ENCODE results near the gene LIFR. TPM values are rescaled to one million over a fixed set of nuclear protein-coding genes. Genes with fewer than 3 reads are reported as not detected.

The LIFR gene
- polyA plus RNA-seq, 3 donors from 2014 or later: not detected

DNA sequence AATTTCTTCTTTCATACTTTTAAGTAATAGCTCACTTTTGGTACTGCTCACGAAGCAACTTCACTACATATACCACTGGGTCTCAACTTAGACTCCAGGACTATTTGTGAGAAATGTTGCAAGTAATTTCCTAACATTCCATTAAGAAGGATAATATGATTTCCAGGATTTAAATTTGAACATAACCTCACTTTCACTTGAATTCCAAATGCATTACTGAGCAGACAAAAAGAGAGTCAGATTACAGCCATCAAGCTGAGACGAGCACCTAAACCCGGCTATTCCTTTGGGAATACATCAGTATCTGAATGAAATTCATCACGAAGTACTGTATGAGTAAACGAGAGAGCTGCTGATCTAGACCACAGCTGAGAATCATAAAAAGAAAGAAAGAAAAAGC lies 47.3 kb downstream of the LIFR start:
- Mint-ChIP-seq H3K27me3 (ENCODE audit: low read depth in 3 of 3) (peaks cover 2 to 16% (median 3%) of the 10 kb centered on the region in 3 donors), H3K4me1 (no peaks in the 10 kb centered on the region), H3K27ac (no peak overlapping the region), H3K4me3 (no peak overlapping the region), H3K36me3 (no peaks in the 10 kb centered on the region), H3K9me3 (peaks cover 0 to 2% (median 0%) of the 10 kb centered on the region in 6 donors)
- no peak for DNase-seq

- peaks cover 0 to 13% (median 3%) of the 10 kb centered on the region in 3 donors for H3K27me3 Mint-ChIP-seq (ENCODE audit: low read depth in 3 of 3)
- no peak for DNase-seq
- no peak overlapping the region for H3K4me3 Mint-ChIP-seq
- peaks cover 0 to 2% (median 0%) of the 10 kb centered on the region in 6 donors for H3K9me3 Mint-ChIP-seq
- H3K27ac Mint-ChIP-seq: no peak overlapping the region
- H3K4me1 Mint-ChIP-seq: no peaks in the 10 kb centered on the region
- H3K36me3 Mint-ChIP-seq: no peaks in the 10 kb centered on the region
Measured at GRCh38 chr5:38506302-38506701, 50.1 kb downstream of the LIFR start.

GRCh38 chr5:38500573-38501260 lies 55.7 kb downstream of the LIFR start:
- Mint-ChIP-seq H3K4me3 (no peak overlapping the region), H3K9me3 (peaks cover 0 to 2% (median 0%) of the 10 kb centered on the region in 6 donors), H3K27me3 (ENCODE audit: low read depth in 3 of 3) (peaks cover 2 to 7% (median 3%) of the 10 kb centered on the region in 3 donors), H3K27ac (no peak overlapping the region), H3K4me1 (no peaks in the 10 kb centered on the region), H3K36me3 (no peaks in the 10 kb centered on the region)
- no peak for DNase-seq

- Mint-ChIP-seq H3K27ac (no peak overlapping the region), H3K36me3 (no peaks in the 10 kb centered on the region), H3K9me3 (no peaks in the 10 kb centered on the region), H3K4me1 (no peaks in the 10 kb centered on the region), H3K27me3 (ENCODE audit: low read depth in 3 of 3) (peaks cover 2 to 18% (median 3%) of the 10 kb centered on the region in 3 donors), H3K4me3 (no peak overlapping the region)
- no peak for DNase-seq
Measured at GRCh38 chr5:38497946-38498345, 58.5 kb downstream of the LIFR start.

- H3K27me3 Mint-ChIP-seq (ENCODE audit: low read depth in 3 of 3): peaks cover 2 to 24% (median 6%) of the 10 kb centered on the region in 3 donors
- H3K9me3 Mint-ChIP-seq: no peaks in the 10 kb centered on the region
- no peaks in the 10 kb centered on the region for H3K36me3 Mint-ChIP-seq
- DNase-seq: no peak
- no peaks in the 10 kb centered on the region for H3K4me1 Mint-ChIP-seq
- no peak overlapping the region for H3K27ac Mint-ChIP-seq
- H3K4me3 Mint-ChIP-seq: no peak overlapping the region
Measured at GRCh38 chr5:38494763-38495162, 61.7 kb downstream of the LIFR start.

DNA sequence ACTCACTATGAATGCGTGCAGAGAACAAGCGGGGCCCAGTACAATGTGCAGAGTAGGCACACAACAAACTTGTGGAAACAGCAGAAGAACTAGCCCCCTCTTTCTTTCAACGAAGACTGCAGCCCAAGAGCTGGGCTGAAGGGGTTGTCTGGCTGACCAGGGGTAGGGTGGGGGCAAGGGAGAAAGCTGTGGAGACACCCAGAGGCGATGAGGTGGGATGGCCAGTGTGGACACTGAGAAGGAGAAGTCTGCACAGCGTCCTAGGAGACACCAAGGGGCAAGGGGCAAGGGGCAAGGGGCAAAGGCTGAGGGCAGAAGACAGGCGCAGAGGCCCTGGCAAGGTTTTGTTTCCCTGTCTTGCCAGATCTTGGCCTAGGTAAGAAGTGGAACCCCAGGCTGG lies 62.3 kb downstream of the LIFR start:
- H3K4me1 Mint-ChIP-seq: no peaks in the 10 kb centered on the region
- no peaks in the 10 kb centered on the region for H3K9me3 Mint-ChIP-seq
- no peak for DNase-seq
- H3K36me3 Mint-ChIP-seq: no peaks in the 10 kb centered on the region
- no peak overlapping the region for H3K27ac Mint-ChIP-seq
- peaks cover 2 to 22% (median 4%) of the 10 kb centered on the region in 3 donors for H3K27me3 Mint-ChIP-seq (ENCODE audit: low read depth in 3 of 3)
- H3K4me3 Mint-ChIP-seq: no peak overlapping the region

- Mint-ChIP-seq H3K36me3 (no peaks in the 10 kb centered on the region), H3K27me3 (ENCODE audit: low read depth in 3 of 3) (peaks cover 5 to 14% (median 7%) of the 10 kb centered on the region in 3 donors), H3K9me3 (no peaks in the 10 kb centered on the region), H3K4me1 (no peaks in the 10 kb centered on the region), H3K4me3 (no peak overlapping the region), H3K27ac (no peak overlapping the region)
- no peak for DNase-seq
Measured at GRCh38 chr5:38483805-38484398, 72.5 kb downstream of the LIFR start.

- peaks cover 3 to 14% (median 9%) of the 10 kb centered on the region in 3 donors for H3K27me3 Mint-ChIP-seq (ENCODE audit: low read depth in 3 of 3)
- no peak for DNase-seq
- H3K4me1 Mint-ChIP-seq: no peaks in the 10 kb centered on the region
- no peaks in the 10 kb centered on the region for H3K36me3 Mint-ChIP-seq
- no peaks in the 10 kb centered on the region for H3K9me3 Mint-ChIP-seq
- no peak overlapping the region for H3K27ac Mint-ChIP-seq
- H3K4me3 Mint-ChIP-seq: no peak overlapping the region
Measured at GRCh38 chr5:38479315-38479904, 77.0 kb downstream of the LIFR start.

GRCh38 chr5:38478878-38479277 lies 77.6 kb downstream of the LIFR start:
- H3K27ac Mint-ChIP-seq: no peak overlapping the region
- no peaks in the 10 kb centered on the region for H3K36me3 Mint-ChIP-seq
- H3K9me3 Mint-ChIP-seq: no peaks in the 10 kb centered on the region
- no peaks in the 10 kb centered on the region for H3K4me1 Mint-ChIP-seq
- no peak for DNase-seq
- H3K27me3 Mint-ChIP-seq (ENCODE audit: low read depth in 3 of 3): peaks cover 3 to 18% (median 7%) of the 10 kb centered on the region in 3 donors
- H3K4me3 Mint-ChIP-seq: no peak overlapping the region

DNA sequence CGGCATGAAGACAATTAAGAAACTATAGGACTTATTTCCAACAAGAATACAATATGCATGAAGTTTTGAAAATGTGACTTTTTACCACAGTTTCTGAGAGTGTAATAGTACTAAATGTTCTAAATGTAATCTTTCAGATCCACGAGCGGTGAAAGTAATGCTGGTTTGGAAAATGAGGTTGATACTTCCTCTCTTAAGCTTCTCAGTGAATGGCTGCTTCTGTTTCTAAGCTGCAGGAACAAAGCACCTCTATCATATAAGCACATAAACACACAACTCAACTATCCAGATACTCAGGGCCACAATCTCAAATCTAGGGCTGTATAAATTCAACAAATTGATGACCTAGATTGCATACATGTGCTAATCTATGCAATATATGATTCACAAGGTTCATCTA lies 78.3 kb downstream of the LIFR start:
- Mint-ChIP-seq H3K4me3 (no peak overlapping the region), H3K4me1 (no peaks in the 10 kb centered on the region), H3K27ac (no peak overlapping the region), H3K36me3 (no peaks in the 10 kb centered on the region), H3K27me3 (ENCODE audit: low read depth in 3 of 3) (peaks cover 4 to 19% (median 5%) of the 10 kb centered on the region in 3 donors), H3K9me3 (no peaks in the 10 kb centered on the region)
- DNase-seq: no peak

- Mint-ChIP-seq H3K27ac (no peak overlapping the region), H3K27me3 (ENCODE audit: low read depth in 3 of 3) (peaks cover 0 to 32% (median 2%) of the 10 kb centered on the region in 3 donors), H3K36me3 (peaks cover 0 to 3% (median 0%) of the 10 kb centered on the region in 3 donors), H3K4me3 (no peak overlapping the region), H3K9me3 (no peaks in the 10 kb centered on the region), H3K4me1 (no peaks in the 10 kb centered on the region)
- DNase-seq: no peak
Measured at GRCh38 chr5:38473008-38473407, 83.4 kb downstream of the LIFR start.

DNA sequence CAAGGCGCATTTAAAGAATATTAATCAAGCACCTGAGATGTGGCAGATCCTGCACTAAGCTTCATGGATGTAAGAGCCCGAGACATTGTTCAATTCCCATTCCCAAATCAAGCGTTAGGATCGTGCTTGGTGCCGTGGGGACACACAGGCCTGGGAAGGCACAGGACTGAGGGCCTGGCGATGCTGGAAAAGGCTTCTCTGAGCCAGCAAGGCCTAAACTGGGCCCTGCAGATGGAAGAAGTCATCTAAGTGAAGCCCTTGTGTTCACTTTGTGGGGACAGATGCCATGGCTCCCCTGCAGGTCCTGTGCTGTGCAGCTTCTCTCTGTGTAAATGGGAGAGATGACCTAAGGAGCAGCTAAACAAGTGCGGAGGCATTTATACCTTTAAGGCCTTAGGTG lies 83.9 kb downstream of the LIFR start:
- H3K27me3 Mint-ChIP-seq (ENCODE audit: low read depth in 3 of 3): peaks cover 0 to 30% (median 2%) of the 10 kb centered on the region in 3 donors
- peaks cover 0 to 3% (median 0%) of the 10 kb centered on the region in 3 donors for H3K36me3 Mint-ChIP-seq
- H3K4me3 Mint-ChIP-seq: no peak overlapping the region
- no peaks in the 10 kb centered on the region for H3K4me1 Mint-ChIP-seq
- H3K9me3 Mint-ChIP-seq: no peaks in the 10 kb centered on the region
- no peak for DNase-seq
- no peak overlapping the region for H3K27ac Mint-ChIP-seq

DNA sequence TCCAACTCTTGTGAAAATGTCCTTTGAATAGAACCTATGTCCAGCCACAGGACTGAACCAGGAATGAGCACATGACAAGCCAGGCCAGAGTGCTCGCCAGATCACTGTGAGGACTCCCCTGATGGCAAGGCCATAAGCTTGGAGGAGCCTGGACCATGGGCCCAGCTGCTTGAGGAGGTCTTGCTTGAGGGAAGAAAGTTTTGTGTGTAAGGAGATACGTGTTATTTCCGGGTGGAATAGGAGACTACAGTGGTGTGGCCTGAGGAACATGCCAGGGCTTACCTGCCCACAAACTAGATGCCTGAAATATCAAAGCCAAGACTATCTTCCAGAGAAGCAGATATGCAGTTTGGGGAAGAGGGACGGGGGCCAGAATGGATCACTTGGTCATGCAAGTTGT lies 84.7 kb downstream of the LIFR start:
- H3K36me3 Mint-ChIP-seq: peaks cover 0 to 3% (median 0%) of the 10 kb centered on the region in 3 donors
- no peak overlapping the region for H3K27ac Mint-ChIP-seq
- H3K4me1 Mint-ChIP-seq: no peaks in the 10 kb centered on the region
- peaks cover under 1 to 32% (median 2%) of the 10 kb centered on the region in 3 donors for H3K27me3 Mint-ChIP-seq (ENCODE audit: low read depth in 3 of 3)
- no peaks in the 10 kb centered on the region for H3K9me3 Mint-ChIP-seq
- DNase-seq: no peak
- no peak overlapping the region for H3K4me3 Mint-ChIP-seq

DNA sequence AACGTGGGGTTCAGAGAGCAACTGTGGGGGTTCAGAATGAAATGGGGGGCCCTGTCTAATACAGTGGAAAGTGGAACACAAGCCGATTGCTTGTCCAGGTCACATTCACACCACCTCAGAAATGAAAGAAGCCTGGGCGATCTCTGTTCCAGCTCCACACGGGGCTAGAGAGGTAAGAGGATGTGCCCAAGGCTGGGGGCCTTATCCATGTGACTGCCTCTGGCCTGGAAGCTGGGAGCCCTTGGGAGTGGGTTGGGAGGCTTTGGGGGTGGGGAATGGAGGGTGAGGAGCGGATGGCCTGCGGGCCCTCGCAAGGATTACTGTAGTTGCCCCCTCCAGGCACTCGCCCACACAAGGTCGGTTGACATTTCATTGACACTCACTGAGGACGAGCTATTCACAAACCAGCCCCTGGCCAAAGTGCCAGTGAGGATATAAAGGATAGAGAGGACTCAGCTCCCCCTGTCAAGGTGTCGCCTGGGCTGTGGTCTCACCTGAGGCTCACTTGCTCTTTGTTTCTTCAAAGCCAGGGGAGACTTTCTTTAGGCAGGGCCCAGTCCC lies 86.7 kb downstream of the LIFR start:
- H3K9me3 Mint-ChIP-seq: no peaks in the 10 kb centered on the region
- H3K27ac Mint-ChIP-seq: no peak overlapping the region
- H3K4me1 Mint-ChIP-seq: no peaks in the 10 kb centered on the region
- no peak for DNase-seq
- no peak overlapping the region for H3K4me3 Mint-ChIP-seq
- peaks cover 0 to 3% (median 0%) of the 10 kb centered on the region in 3 donors for H3K36me3 Mint-ChIP-seq
- H3K27me3 Mint-ChIP-seq (ENCODE audit: low read depth in 3 of 3): peaks cover 2 to 33% (median 2%) of the 10 kb centered on the region in 3 donors

All from immature natural killer cell (primary cell).